H9 (cell line): ENCODE data around the gene WIPI1. TPM values are rescaled to one million over a fixed set of nuclear protein-coding genes. Genes with fewer than 3 reads are reported as not detected.

Experiments
- DNase-seq: peaks from one replicate; pipeline ENCODE4 v3.0.0-alpha.2; 2017
- H2AFZ ChIP-seq: one replicate; pipeline ENCODE4 v1.6.1; 2013; ENCODE audit warnings: mild to moderate bottlenecking, low read length, control low read depth, moderate library complexity
- H2AK5ac ChIP-seq: 2 replicates; pipeline ENCODE4 v1.6.1; 2013; ENCODE audit warnings: low read length, control low read depth, mixed read lengths; ENCODE audit not compliant: insufficient read length
- H2BK120ac ChIP-seq: one replicate; pipeline ENCODE4 v1.6.1; 2013; ENCODE audit warnings: low read depth, mild to moderate bottlenecking, low read length, control low read depth, inconsistent platforms; ENCODE audit not compliant: poor library complexity, severe bottlenecking
- H2BK12ac ChIP-seq: 2 replicates; pipeline ENCODE4 v1.6.1; 2013; ENCODE audit warnings: low read length, control low read depth, mixed read lengths, low read depth; ENCODE audit not compliant: insufficient read length
- H2BK15ac ChIP-seq: 2 replicates; pipeline ENCODE4 v1.6.1; 2013; ENCODE audit warnings: low read depth, low read length, control low read depth
- H2BK20ac ChIP-seq: one replicate; pipeline ENCODE4 v1.6.1; 2013; ENCODE audit warnings: low read depth, mild to moderate bottlenecking, low read length, control low read depth, inconsistent platforms; ENCODE audit not compliant: poor library complexity, severe bottlenecking
- H2BK5ac ChIP-seq: 2 replicates; pipeline ENCODE4 v1.6.1; 2013; ENCODE audit warnings: low read length, control low read depth, mixed read lengths; ENCODE audit not compliant: insufficient read length
- H3K14ac ChIP-seq: 2 replicates; pipeline ENCODE4 v1.6.1; 2013; ENCODE audit warnings: low read length, control low read depth; ENCODE audit not compliant: insufficient read depth
- H3K18ac ChIP-seq: 2 replicates; pipeline ENCODE4 v1.6.1; 2013; ENCODE audit warnings: low read depth, mild to moderate bottlenecking, mixed read lengths, low read length, control low read depth; ENCODE audit not compliant: insufficient read length
- H3K23ac ChIP-seq: 2 replicates; pipeline ENCODE4 v1.6.1; 2013; ENCODE audit warnings: low read length, control low read depth, mixed read lengths, low read depth; ENCODE audit not compliant: insufficient read length
- H3K23me2 ChIP-seq: 2 replicates; pipeline ENCODE4 v1.6.1; 2013; ENCODE audit warnings: low read depth, mild to moderate bottlenecking, mixed read lengths, low read length, control low read depth; ENCODE audit not compliant: insufficient read length, poor library complexity, severe bottlenecking
- H3K27ac ChIP-seq: 2 replicates; pipeline ENCODE4 v1.5.1; 2013; ENCODE audit warnings: low read length, control low read depth, mixed read lengths, low read depth; ENCODE audit not compliant: insufficient read length
- H3K27me3 ChIP-seq: 2 replicates; pipeline ENCODE4 v1.6.1; 2013; ENCODE audit warnings: low read length, control low read depth, inconsistent platforms; ENCODE audit not compliant: insufficient read depth
- H3K4ac ChIP-seq: 2 replicates; pipeline ENCODE4 v1.6.1; 2013; ENCODE audit warnings: low read depth, mild to moderate bottlenecking, control low read depth, inconsistent platforms, low read length, moderate library complexity
- H3K4me1 ChIP-seq: 2 replicates; pipeline ENCODE4 v1.6.1; 2013; ENCODE audit warnings: low read length, control low read depth, inconsistent platforms; ENCODE audit not compliant: insufficient read depth
- H3K4me2 ChIP-seq: 2 replicates; pipeline ENCODE4 v1.6.1; 2013; ENCODE audit warnings: low read length, control low read depth, mixed read lengths; ENCODE audit not compliant: insufficient read length, insufficient read depth
- H3K56ac ChIP-seq: 2 replicates; pipeline ENCODE4 v1.6.1; 2013; ENCODE audit warnings: low read depth, mild to moderate bottlenecking, mixed read lengths, low read length, control low read depth; ENCODE audit not compliant: insufficient read length
- H3K79me1 ChIP-seq: 2 replicates; pipeline ENCODE4 v1.6.1; 2013; ENCODE audit warnings: low read depth, mild to moderate bottlenecking, moderate library complexity, low read length, control low read depth, inconsistent platforms; ENCODE audit not compliant: insufficient read depth, poor library complexity, severe bottlenecking
- H3K79me2 ChIP-seq: 2 replicates; pipeline ENCODE4 v1.6.1; 2013; ENCODE audit warnings: low read length, control low read depth, inconsistent platforms; ENCODE audit not compliant: insufficient read depth
- H3K9ac ChIP-seq: 2 replicates; pipeline ENCODE4 v1.6.1; 2013; ENCODE audit warnings: low read length, control low read depth, mixed read lengths; ENCODE audit not compliant: insufficient read length; ENCODE audit errors: extremely low read depth
- H3K9me3 ChIP-seq: one replicate; pipeline ENCODE4 v1.6.1; 2013; ENCODE audit warnings: low read depth, low read length, inconsistent platforms; ENCODE audit not compliant: control insufficient read depth
- H3T11ph ChIP-seq: one replicate; pipeline ENCODE4 v1.6.1; 2013; ENCODE audit warnings: mild to moderate bottlenecking, low read length, control low read depth, inconsistent platforms
- H4K20me1 ChIP-seq: one replicate; pipeline ENCODE4 v1.6.1; 2013; ENCODE audit not compliant: control insufficient read depth, insufficient read length, insufficient read depth
- H4K5ac ChIP-seq: 2 replicates; pipeline ENCODE4 v1.6.1; 2013; ENCODE audit warnings: low read depth, mild to moderate bottlenecking, mixed read lengths, low read length, control low read depth; ENCODE audit not compliant: insufficient read length
- H4K8ac ChIP-seq: replicated peaks from 2 replicates; pipeline ENCODE4 v1.6.1; 2013; ENCODE audit warnings: low read length, control low read depth, mixed read lengths, low read depth; ENCODE audit not compliant: insufficient read length
- H4K91ac ChIP-seq: 2 replicates; pipeline ENCODE4 v1.6.1; 2013; ENCODE audit warnings: low read depth, mild to moderate bottlenecking, moderate library complexity, mixed read lengths, low read length, control low read depth; ENCODE audit not compliant: insufficient read length
- H3K27ac Mint-ChIP-seq, 3 experiments: 2 replicates in 2 of 3; 3 replicates in 1 of 3; pipeline ENCODE4 v1.8.0; 2020 to 2021; ENCODE audit warnings: mixed read lengths in 3 of 3, mild to moderate bottlenecking in 1 of 3, moderate library complexity in 1 of 3
- H3K27me3 Mint-ChIP-seq: 2 replicates; pipeline ENCODE4 v1.8.0; 2021; ENCODE audit warnings: low read depth, mild to moderate bottlenecking, moderate library complexity, mixed read lengths
- H3K36me3 Mint-ChIP-seq, 3 experiments: 2 replicates in 2 of 3; 3 replicates in 1 of 3; pipeline ENCODE4 v1.8.0; 2020 to 2021; ENCODE audit warnings: low read depth in 3 of 3, mixed read lengths in 3 of 3; ENCODE audit not compliant: insufficient read depth in 1 of 3
- H3K4me1 Mint-ChIP-seq, 2 experiments: 2 replicates each; pipeline ENCODE4 v1.8.0; 2020; ENCODE audit warnings: mixed read lengths in 2 of 2
- H3K4me3 Mint-ChIP-seq, 2 experiments: 2 replicates in 1 of 2; 3 replicates in 1 of 2; pipeline ENCODE4 v1.8.0; 2020 to 2021; ENCODE audit warnings: mild to moderate bottlenecking in 2 of 2, mixed read lengths in 2 of 2, moderate library complexity in 1 of 2
- H3K9me3 Mint-ChIP-seq, 2 experiments: 2 replicates in 1 of 2; 3 replicates in 1 of 2; pipeline ENCODE4 v1.8.0; 2020; ENCODE audit warnings: mild to moderate bottlenecking in 2 of 2, mixed read lengths in 2 of 2, moderate library complexity in 1 of 2
- WGBS: extraction: QIAGEN DNeasy Blood & Tissue Kit; methylation state at CpG from one replicate; pipeline ENCODE4 v1.1.7; 2013; ENCODE audit warnings: missing lambda C conversion rate, low lambda C conversion rate, mixed read lengths; ENCODE audit not compliant: insufficient read length; ENCODE audit errors: extremely low coverage; 5-methylcytosine and 5-hydroxymethylcytosine counted together
- total RNA-seq: library from RNA; stranded (reverse); gene quantifications from 2 replicates; pipeline ENCODE4 v1.2.1, GENCODE V29; 2021
- TF ChIP-seq, protein P1 (sequence below): fragments of 200-600 bp; sonication (generic); conservative IDR thresholded peaks from 3 replicates; pipeline ENCODE4 v1.8.0; 2021; ENCODE audit warnings: antibody characterized with exemption, mild to moderate bottlenecking

The WIPI1 gene
- total RNA-seq, 1 experiment from 2014 or later = 15.4 TPM

- WGBS = no CpG with 5 or more reads among the region's 12 CpGs
Observed at GRCh38 chr17:68424203-68424602, 33.1 kb downstream of the WIPI1 start.

More at GRCh38 chr17:68424203-68424602, 33.1 kb downstream of the WIPI1 start:
- TF ChIP-seq, protein P1, sequence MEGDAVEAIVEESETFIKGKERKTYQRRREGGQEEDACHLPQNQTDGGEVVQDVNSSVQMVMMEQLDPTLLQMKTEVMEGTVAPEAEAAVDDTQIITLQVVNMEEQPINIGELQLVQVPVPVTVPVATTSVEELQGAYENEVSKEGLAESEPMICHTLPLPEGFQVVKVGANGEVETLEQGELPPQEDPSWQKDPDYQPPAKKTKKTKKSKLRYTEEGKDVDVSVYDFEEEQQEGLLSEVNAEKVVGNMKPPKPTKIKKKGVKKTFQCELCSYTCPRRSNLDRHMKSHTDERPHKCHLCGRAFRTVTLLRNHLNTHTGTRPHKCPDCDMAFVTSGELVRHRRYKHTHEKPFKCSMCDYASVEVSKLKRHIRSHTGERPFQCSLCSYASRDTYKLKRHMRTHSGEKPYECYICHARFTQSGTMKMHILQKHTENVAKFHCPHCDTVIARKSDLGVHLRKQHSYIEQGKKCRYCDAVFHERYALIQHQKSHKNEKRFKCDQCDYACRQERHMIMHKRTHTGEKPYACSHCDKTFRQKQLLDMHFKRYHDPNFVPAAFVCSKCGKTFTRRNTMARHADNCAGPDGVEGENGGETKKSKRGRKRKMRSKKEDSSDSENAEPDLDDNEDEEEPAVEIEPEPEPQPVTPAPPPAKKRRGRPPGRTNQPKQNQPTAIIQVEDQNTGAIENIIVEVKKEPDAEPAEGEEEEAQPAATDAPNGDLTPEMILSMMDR = no peak
- H4K20me1 ChIP-seq = no peaks in the 10 kb centered on the region
- H3K14ac ChIP-seq = no peak overlapping the region
- no peak overlapping the region for H3K4me2 ChIP-seq
- H3K23ac ChIP-seq = no peak overlapping the region
- no peak for DNase-seq
- no peak overlapping the region for H3T11ph ChIP-seq
- no peak overlapping the region for H4K5ac ChIP-seq
- no peaks in the 10 kb centered on the region for H3K79me1 ChIP-seq
- H2AK5ac ChIP-seq = no peak overlapping the region
- H2BK12ac ChIP-seq = no peak overlapping the region
- H2BK15ac ChIP-seq = no peak overlapping the region
- no peak overlapping the region for H4K8ac ChIP-seq
- H3K9me3 ChIP-seq = no peaks in the 10 kb centered on the region
- peak overlapping the region; percentile 88 to 92 (median 90); a peak in 4 of 7 replicates for H3K27ac Mint-ChIP-seq
- H3K4me1 ChIP-seq = no peaks in the 10 kb centered on the region
- no peak overlapping the region for H2BK120ac ChIP-seq
- H2AFZ ChIP-seq = no peak overlapping the region
- H3K23me2 ChIP-seq = no peaks in the 10 kb centered on the region
- H3K9me3 Mint-ChIP-seq = peaks cover 8% of the 10 kb centered on the region in 2 experiments; a peak in 3 of 5 replicates
- H3K4ac ChIP-seq = no peak overlapping the region
- H3K18ac ChIP-seq = no peak overlapping the region
- peaks cover 1% of the 10 kb centered on the region for H3K27me3 Mint-ChIP-seq
- no peak overlapping the region for H2BK20ac ChIP-seq
- H2BK5ac ChIP-seq = no peak overlapping the region
- no peak overlapping the region for H4K91ac ChIP-seq
- no peak overlapping the region for H3K9ac ChIP-seq
- no peak overlapping the region for H3K4me3 Mint-ChIP-seq
- peaks cover 21 to 38% (median 28%) of the 10 kb centered on the region in 3 experiments for H3K36me3 Mint-ChIP-seq
- H3K79me2 ChIP-seq = no peaks in the 10 kb centered on the region
- no peak overlapping the region for H3K27ac ChIP-seq
- H3K56ac ChIP-seq = no peak overlapping the region
- peaks cover 19% of the 10 kb centered on the region in 2 experiments for H3K4me1 Mint-ChIP-seq
- H3K27me3 ChIP-seq = no peaks in the 10 kb centered on the region
